BLaER1 treated with 17β-estradiol and CSF1 and Interleukin-3, amounts not matched to agents 10 nM and 100 nM (cell line): ENCODE results near the gene POLN.

Experiments used
- H3K27ac ChIP-seq, 11 experiments: shearing (Covaris generic); formaldehyde crosslinking; 2 replicates each; pipeline ENCODE4 v1.8.1; 2022
- H3K27me3 ChIP-seq, 11 experiments: shearing (Covaris generic); formaldehyde crosslinking; 2 replicates each; pipeline ENCODE4 v1.8.1; 2022
- H3K36me3 ChIP-seq, 11 experiments: shearing (Covaris generic); formaldehyde crosslinking; 2 replicates each; pipeline ENCODE4 v1.8.1; 2022
- H3K4me1 ChIP-seq, 10 experiments: shearing (Covaris generic); formaldehyde crosslinking; 2 replicates each; pipeline ENCODE4 v1.8.1; 2022
- H3K4me2 ChIP-seq, 11 experiments: shearing (Covaris generic); formaldehyde crosslinking; 2 replicates each; pipeline ENCODE4 v1.8.1; 2022
- H3K4me3 ChIP-seq, 10 experiments: shearing (Covaris generic); formaldehyde crosslinking; 2 replicates each; pipeline ENCODE4 v1.8.1; 2022
- H3K9ac ChIP-seq, 11 experiments: shearing (Covaris generic); formaldehyde crosslinking; 2 replicates each; pipeline ENCODE4 v1.8.1; 2022
- H3K9me3 ChIP-seq, 11 experiments: shearing (Covaris generic); formaldehyde crosslinking; replicated peaks in 1 of 11; 2 replicates each; pipeline ENCODE4 v1.8.1; 2022
- H4K20me1 ChIP-seq, 11 experiments: shearing (Covaris generic); formaldehyde crosslinking; 2 replicates each; pipeline ENCODE4 v1.8.1; 2022
- Cebpa-rat ChIP-seq, 11 experiments: shearing (Covaris generic); IDR thresholded peaks; 2 replicates each; pipeline ENCODE4 v1.8.1; 2022

POLN gene

GRCh38 chr4:2078584-2078983 lies 163.3 kb downstream of the POLN start:
- no peak overlapping the region for H3K4me3 ChIP-seq
- peak overlapping the region in 4 of 11 experiments; percentile 57 to 75 (median 66); a peak in 5 of 22 replicates for H3K27ac ChIP-seq
- H3K4me1 ChIP-seq = peaks cover 25 to 95% (median 66%) of the 10 kb centered on the region in 10 experiments
- peak overlapping the region in 10 of 11 experiments; percentile 21 to 91 (median 75); a peak in 19 of 22 replicates for H3K4me2 ChIP-seq
- H3K27me3 ChIP-seq = peaks cover 0 to 23% (median 0%) of the 10 kb centered on the region in 11 experiments; a peak in 3 of 22 replicates
- H3K9me3 ChIP-seq = 0 out of 22 replicates have a peak, but pooled peaks cover 0 to 8% (median 0%) of the 10 kb centered on the region in 11 experiments
- peak overlapping the region in 4 of 11 experiments; percentile 10 to 69 (median 66); a peak in 5 of 22 replicates for H3K9ac ChIP-seq
- peaks cover 0 to 15% (median 0%) of the 10 kb centered on the region in 11 experiments; a peak in 2 of 22 replicates for H4K20me1 ChIP-seq
- no peaks in the 10 kb centered on the region for H3K36me3 ChIP-seq
- TF ChIP-seq Cebpa-rat (IDR thresholded peaks at IDR 0.05) = no peak

DNA sequence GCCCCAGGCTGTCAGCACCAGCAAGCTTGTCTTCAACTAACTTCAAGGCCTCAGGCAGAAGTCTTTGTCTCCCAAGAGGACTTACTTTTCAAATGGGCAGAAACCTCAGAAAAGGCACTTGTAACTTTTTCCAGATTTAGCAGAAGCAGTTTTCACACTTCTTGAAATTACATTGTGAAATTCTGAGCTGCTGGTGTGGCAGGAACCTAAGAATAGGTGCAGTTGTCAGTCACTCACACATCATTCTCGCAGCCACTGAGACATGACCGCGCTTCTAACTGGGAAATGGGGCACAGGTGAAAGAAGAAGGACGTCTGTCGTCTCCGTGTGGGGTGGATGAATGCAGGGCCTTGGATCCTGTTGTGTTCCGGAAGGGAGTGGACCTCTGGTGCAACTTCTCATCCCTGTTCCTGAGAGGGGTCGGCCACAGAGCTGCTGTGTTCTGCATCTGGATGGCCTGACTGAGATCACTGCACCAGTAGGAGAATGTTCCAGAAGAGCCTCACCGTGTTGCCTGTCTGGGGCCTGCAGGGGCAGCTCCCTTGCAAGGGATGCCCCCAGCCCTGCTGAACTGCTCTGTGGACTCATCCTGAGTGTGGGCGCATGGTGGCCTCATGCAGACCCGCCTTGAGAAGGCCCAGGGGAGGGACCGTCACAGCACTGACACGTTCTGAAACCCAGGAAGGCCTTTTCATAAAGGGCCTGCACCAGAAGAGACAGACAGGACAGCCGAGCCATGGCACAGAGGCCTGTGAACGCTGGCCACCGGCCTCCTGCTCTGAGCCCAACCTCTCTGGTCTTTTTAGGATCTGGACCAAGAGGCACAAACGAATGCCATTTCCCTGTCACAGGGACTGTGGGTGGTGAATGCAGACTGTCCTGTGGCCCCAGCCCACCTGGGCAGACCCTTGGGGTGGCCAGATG lies 164.1 kb downstream of the POLN start:
- peak overlapping the region in 6 of 11 experiments; percentile 25 to 78 (median 62); a peak in 11 of 22 replicates for H3K27ac ChIP-seq
- peak in 1 of 11 experiments; percentile 28; a peak in 1 of 22 replicates for TF ChIP-seq Cebpa-rat (IDR thresholded peaks at IDR 0.05)

DNA sequence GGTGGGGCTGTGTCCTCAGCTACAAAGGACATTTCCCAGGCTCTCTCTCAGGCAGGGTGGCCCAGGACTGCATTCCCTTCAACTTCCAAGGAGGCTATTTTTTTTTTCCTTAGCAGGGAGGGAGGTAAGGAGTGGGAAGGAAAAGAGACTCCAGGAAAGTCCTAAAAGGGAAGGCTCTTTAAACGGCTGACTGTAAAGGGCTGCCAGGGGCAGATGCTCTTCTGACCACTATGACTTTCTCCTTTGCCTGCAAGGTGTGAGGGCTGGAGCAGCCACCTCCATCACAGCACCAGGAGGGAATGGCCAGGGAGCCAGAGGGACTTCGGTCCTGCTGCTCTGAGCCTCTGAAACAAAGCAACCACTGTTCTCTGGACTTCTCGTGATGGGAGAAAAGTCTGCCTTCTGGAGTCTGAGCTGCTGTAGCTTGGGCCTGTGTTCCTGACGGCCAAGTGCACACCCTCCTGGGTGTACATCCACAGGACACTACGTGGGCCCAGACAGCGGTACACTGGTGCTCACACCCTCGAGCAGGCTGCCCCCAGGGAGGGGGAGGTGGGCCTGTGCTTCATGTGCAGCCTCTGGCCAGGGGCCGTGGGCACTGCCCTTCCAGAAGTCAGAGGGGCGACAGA lies 164.9 kb downstream of the POLN start:
- peak overlapping the region in 8 of 11 experiments; percentile 7 to 69 (median 48); a peak in 13 of 22 replicates for H3K9ac ChIP-seq
- H3K4me2 ChIP-seq = peak overlapping the region; percentile 27 to 91 (median 73); a peak in 21 of 22 replicates
- TF ChIP-seq Cebpa-rat (IDR thresholded peaks at IDR 0.05) = no peak
- H3K4me1 ChIP-seq = peaks cover 25 to 83% (median 57%) of the 10 kb centered on the region in 10 experiments
- H3K4me3 ChIP-seq = no peak overlapping the region
- H3K36me3 ChIP-seq = no peaks in the 10 kb centered on the region
- no peaks in the 10 kb centered on the region for H3K9me3 ChIP-seq
- H3K27ac ChIP-seq = peak overlapping the region in 7 of 11 experiments; percentile 23 to 78 (median 57); a peak in 12 of 22 replicates
- peaks cover 0 to 20% (median 0%) of the 10 kb centered on the region in 11 experiments; a peak in 2 of 22 replicates for H4K20me1 ChIP-seq
- peaks cover 0 to 12% (median 0%) of the 10 kb centered on the region in 11 experiments; a peak in 2 of 22 replicates for H3K27me3 ChIP-seq

More for the DNA sequence above, 164.1 kb downstream of the POLN start:
- H3K9me3 ChIP-seq = 0 out of 22 replicates have a peak, but pooled peaks cover 0 to 7% (median 0%) of the 10 kb centered on the region in 11 experiments
- H3K4me3 ChIP-seq = no peak overlapping the region
- peak overlapping the region in 8 of 11 experiments; percentile 7 to 69 (median 48); a peak in 14 of 22 replicates for H3K9ac ChIP-seq
- no peaks in the 10 kb centered on the region for H3K36me3 ChIP-seq
- peaks cover 0 to 16% (median 0%) of the 10 kb centered on the region in 11 experiments; a peak in 2 of 22 replicates for H3K27me3 ChIP-seq
- peaks cover 25 to 91% (median 59%) of the 10 kb centered on the region in 10 experiments for H3K4me1 ChIP-seq
- peaks cover 0 to 15% (median 0%) of the 10 kb centered on the region in 11 experiments; a peak in 2 of 22 replicates for H4K20me1 ChIP-seq
- peak overlapping the region; percentile 27 to 91 (median 73) for H3K4me2 ChIP-seq

DNA sequence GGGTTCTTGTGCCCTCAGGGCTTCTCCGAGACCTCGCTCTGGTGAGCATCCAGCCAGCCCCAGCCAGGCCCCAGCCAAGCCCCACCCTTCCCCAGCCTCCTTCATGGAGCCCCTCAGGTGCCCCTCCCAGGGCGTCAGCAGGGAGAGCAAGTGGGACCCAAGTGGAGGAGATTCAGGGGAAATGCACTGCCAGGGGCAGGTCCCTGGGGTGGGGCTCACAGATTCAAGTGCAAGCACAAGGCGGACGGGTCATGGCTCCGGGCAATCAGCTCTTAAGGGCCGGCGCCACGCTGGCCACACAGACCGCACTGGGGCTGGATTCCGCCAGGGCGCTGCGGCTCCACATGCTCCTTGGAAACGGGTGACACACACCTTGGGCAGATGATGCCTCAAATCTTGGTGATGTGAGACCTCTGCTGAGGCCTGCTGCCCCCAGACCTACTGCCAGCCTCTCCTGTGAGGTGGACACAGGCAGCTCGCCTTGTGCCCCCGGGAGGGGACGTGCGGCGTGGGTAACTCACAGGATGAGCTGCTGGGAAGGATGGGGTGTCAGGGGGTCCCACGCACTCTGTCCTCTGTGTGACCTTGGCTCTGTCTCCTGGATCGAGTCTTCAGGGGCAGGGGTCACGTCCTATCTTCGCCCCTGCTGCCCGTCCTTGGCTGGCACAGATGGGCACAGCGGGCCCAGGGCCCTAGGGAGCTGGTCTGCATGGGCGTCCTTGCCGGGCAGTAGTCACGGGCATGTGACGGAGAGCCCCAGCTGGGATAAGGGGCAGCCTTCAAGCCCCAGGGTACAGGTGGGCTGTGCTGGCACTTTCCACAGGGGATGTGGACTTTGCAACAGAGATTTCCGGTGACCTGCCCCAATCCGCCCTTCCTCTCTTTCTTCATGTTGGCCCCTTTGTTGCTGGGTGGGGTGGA lies 165.7 kb downstream of the POLN start:
- no peaks in the 10 kb centered on the region for H3K9me3 ChIP-seq
- H3K9ac ChIP-seq = peak overlapping the region in 5 of 11 experiments; percentile 7 to 69 (median 66); a peak in 7 of 22 replicates
- H3K4me3 ChIP-seq = no peak overlapping the region
- H3K4me2 ChIP-seq = peak overlapping the region in 10 of 11 experiments; percentile 27 to 91 (median 75); a peak in 19 of 22 replicates
- peaks cover 25 to 77% (median 57%) of the 10 kb centered on the region in 10 experiments for H3K4me1 ChIP-seq
- H3K27me3 ChIP-seq = peaks cover 0 to 12% (median 0%) of the 10 kb centered on the region in 11 experiments; a peak in 2 of 22 replicates
- peak overlapping the region in 6 of 11 experiments; percentile 23 to 78 (median 62); a peak in 10 of 22 replicates for H3K27ac ChIP-seq
- no peaks in the 10 kb centered on the region for H3K36me3 ChIP-seq
- TF ChIP-seq Cebpa-rat (IDR thresholded peaks at IDR 0.05) = no peak
- peaks cover 0 to 20% (median 0%) of the 10 kb centered on the region in 11 experiments; a peak in 2 of 22 replicates for H4K20me1 ChIP-seq

- Histone ChIP-seq H3K27ac (peak overlapping the region in 4 of 11 experiments; percentile 9 to 78 (median 50); a peak in 2 of 22 replicates), H3K4me1 (peaks cover 25 to 69% (median 57%) of the 10 kb centered on the region in 10 experiments), H3K9me3 (no peaks in the 10 kb centered on the region), H3K4me3 (no peak overlapping the region), H4K20me1 (peaks cover 0 to 20% (median 0%) of the 10 kb centered on the region in 11 experiments; a peak in 2 of 22 replicates), H3K27me3 (peaks cover 0 to 12% (median 0%) of the 10 kb centered on the region in 11 experiments; a peak in 2 of 22 replicates), H3K36me3 (no peaks in the 10 kb centered on the region), H3K4me2 (peak overlapping the region in 8 of 11 experiments; percentile 9 to 91 (median 78); a peak in 15 of 22 replicates), H3K9ac (0 out of 22 replicates have a peak overlapping the region, but pooled peaks of 3 of the 11 experiments have one; percentile 1 to 69 (median 27))
- TF ChIP-seq Cebpa-rat (IDR thresholded peaks at IDR 0.05) = no peak
Observed at GRCh38 chr4:2075171-2075986, 166.5 kb downstream of the POLN start.

DNA sequence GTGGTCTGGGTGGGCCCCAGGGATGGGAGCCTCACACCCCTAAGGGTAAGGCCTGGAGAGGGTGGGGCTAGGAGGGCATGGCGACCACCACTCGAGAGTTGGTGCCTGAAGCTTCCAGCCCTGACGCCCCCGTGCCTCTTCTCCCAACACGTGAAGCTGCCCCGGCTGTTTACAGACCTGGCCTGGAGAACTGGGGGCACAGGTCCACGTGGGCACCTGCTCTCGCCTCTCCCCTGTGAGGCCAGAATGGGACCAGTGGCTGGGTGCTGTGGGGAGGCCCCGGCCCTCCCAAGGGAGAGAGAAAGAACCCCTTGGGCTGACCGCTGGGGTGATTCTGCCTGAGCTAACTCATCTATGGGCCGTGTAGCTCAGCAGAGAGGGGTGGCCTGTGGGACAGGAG lies 167.3 kb downstream of the POLN start:
- H3K4me1 ChIP-seq = peaks cover 25 to 62% (median 50%) of the 10 kb centered on the region in 10 experiments
- H3K27me3 ChIP-seq = peaks cover 0 to 12% (median 0%) of the 10 kb centered on the region in 11 experiments; a peak in 2 of 22 replicates
- peaks cover 0 to 20% (median 0%) of the 10 kb centered on the region in 11 experiments; a peak in 2 of 22 replicates for H4K20me1 ChIP-seq
- TF ChIP-seq Cebpa-rat (IDR thresholded peaks at IDR 0.05) = no peak
- H3K36me3 ChIP-seq = no peaks in the 10 kb centered on the region
- no peak overlapping the region for H3K4me3 ChIP-seq
- peak overlapping the region in 4 of 11 experiments; percentile 73 to 91 (median 78); a peak in 1 of 22 replicates for H3K4me2 ChIP-seq
- H3K9me3 ChIP-seq = no peaks in the 10 kb centered on the region
- 0 out of 22 replicates have a peak overlapping the region, but pooled peaks of 1 of the 11 experiments have one; percentile 27 for H3K9ac ChIP-seq
- peak overlapping the region in 2 of 11 experiments; percentile 4 to 9; a peak in 2 of 22 replicates for H3K27ac ChIP-seq
